ENCODE data around the gene RELN. TPM values are rescaled to one million over a fixed set of nuclear protein-coding genes. Genes with fewer than 3 reads are reported as not detected.

Gene RELN
- total and polyA plus RNA-seq, 2 experiments from 2014 or later: 3.9 to 22.0 TPM

GRCh38 chr7:103666326-103666725 is 323.1 kb downstream of the RELN start:
- no peaks in the 10 kb centered on the region for H3K36me3 ChIP-seq (replicated peaks; ENCODE audit: insufficient read depth, low read depth)
- H2AFZ ChIP-seq: no peak overlapping the region
- WGBS (ENCODE audit: low lambda C conversion rate, missing lambda C conversion rate): 84% methylated on average over 1 of the region's 1 CpG
- H3K79me2 ChIP-seq: no peaks in the 10 kb centered on the region
- no peaks in the 10 kb centered on the region for H3K9me3 ChIP-seq (ENCODE audit: low read depth)
- no peaks in the 10 kb centered on the region for H3K9me2 ChIP-seq (replicated peaks; ENCODE audit: insufficient read depth)
- TF ChIP-seq EZH2 (IDR thresholded peaks at IDR 0.05; ENCODE audit: borderline replicate concordance): no peak
- no peak for TF ChIP-seq CTCF (IDR thresholded peaks at IDR 0.05; ENCODE audit: poor library complexity)
- no peak for TF ChIP-seq EZH2phosphoT487 (IDR thresholded peaks at IDR 0.05; ENCODE audit: low read depth, severe bottlenecking, unreplicated experiment)
- no peaks in the 10 kb centered on the region for H4K20me1 ChIP-seq (ENCODE audit: insufficient read depth, poor library complexity, severe bottlenecking)
- no peaks in the 10 kb centered on the region for H3K4me1 ChIP-seq (ENCODE audit: insufficient read depth)
- DNase-seq (ENCODE audit: low spot score): no peak
- H3K27me3 ChIP-seq: no peaks in the 10 kb centered on the region
- H3K4me3 ChIP-seq: no peak overlapping the region
- H3K4me2 ChIP-seq: no peak overlapping the region
- no peak overlapping the region for H3K27ac ChIP-seq

- DNase-seq (ENCODE audit: low spot score): no peak
- Histone ChIP-seq H3K9me2 (replicated peaks; ENCODE audit: insufficient read depth) (no peaks in the 10 kb centered on the region), H4K20me1 (ENCODE audit: insufficient read depth, poor library complexity, severe bottlenecking) (no peaks in the 10 kb centered on the region), H3K36me3 (replicated peaks; ENCODE audit: insufficient read depth, low read depth) (no peaks in the 10 kb centered on the region), H3K79me2 (no peaks in the 10 kb centered on the region), H2AFZ (no peak overlapping the region), H3K4me2 (no peak overlapping the region), H3K27ac (no peak overlapping the region), H3K4me3 (no peak overlapping the region), H3K27me3 (no peaks in the 10 kb centered on the region), H3K4me1 (ENCODE audit: insufficient read depth) (no peaks in the 10 kb centered on the region), H3K9me3 (ENCODE audit: low read depth) (no peaks in the 10 kb centered on the region)
- 82% methylated on average over 1 of the region's 1 CpG for WGBS (ENCODE audit: low lambda C conversion rate, missing lambda C conversion rate)
- TF ChIP-seq CTCF (IDR thresholded peaks at IDR 0.05; ENCODE audit: poor library complexity) (no peak), EZH2 (IDR thresholded peaks at IDR 0.05; ENCODE audit: borderline replicate concordance) (no peak), EZH2phosphoT487 (IDR thresholded peaks at IDR 0.05; ENCODE audit: low read depth, severe bottlenecking, unreplicated experiment) (no peak)
Measured at GRCh38 chr7:103664577-103664976, 324.9 kb downstream of the RELN start.

- H3K27me3 ChIP-seq: no peaks in the 10 kb centered on the region
- peak; percentile 71 for DNase-seq (ENCODE audit: low spot score)
- no peaks in the 10 kb centered on the region for H3K9me3 ChIP-seq (ENCODE audit: low read depth)
- no peaks in the 10 kb centered on the region for H4K20me1 ChIP-seq (ENCODE audit: insufficient read depth, poor library complexity, severe bottlenecking)
- H3K36me3 ChIP-seq (replicated peaks; ENCODE audit: insufficient read depth, low read depth): no peaks in the 10 kb centered on the region
- H3K4me3 ChIP-seq: no peak overlapping the region
- H3K4me2 ChIP-seq: no peak overlapping the region
- peaks cover 4% of the 10 kb centered on the region for H3K4me1 ChIP-seq (ENCODE audit: insufficient read depth)
- no peak overlapping the region for H2AFZ ChIP-seq
- H3K27ac ChIP-seq: peak overlapping the region; percentile 85
- no peaks in the 10 kb centered on the region for H3K9me2 ChIP-seq (replicated peaks; ENCODE audit: insufficient read depth)
- no peaks in the 10 kb centered on the region for H3K79me2 ChIP-seq
- TF ChIP-seq EZH2 (IDR thresholded peaks at IDR 0.05; ENCODE audit: borderline replicate concordance): no peak
- no peak for TF ChIP-seq EZH2phosphoT487 (IDR thresholded peaks at IDR 0.05; ENCODE audit: low read depth, severe bottlenecking, unreplicated experiment)
- no peak for TF ChIP-seq CTCF (IDR thresholded peaks at IDR 0.05; ENCODE audit: poor library complexity)
- WGBS (ENCODE audit: low lambda C conversion rate, missing lambda C conversion rate): 76% methylated on average over 7 of the region's 7 CpGs
Measured at GRCh38 chr7:103660455-103661371, 328.7 kb downstream of the RELN start.

Measured in hepatocyte (in vitro differentiated cells).